NK-92 treated with Interleukin-12 subunit alpha and Interleukin-12 subunit beta, amount 100 ng/mL, for 24 hours (cell line): ENCODE results near the gene CLK2.
A peak's percentile ranks its signal among the peaks of the same experiment; 100 is the strongest.
"Not testable (repeated sequence)": the region's sequence is repeated elsewhere in the genome, so short reads cannot be mapped to it uniquely, and the experiment has no call there.

Experiments
- DNase-seq: peaks from one replicate; lab custom pipeline; 2025; lab: John Stamatoyannopoulos, UW

The CLK2 gene

GRCh38 chr1:155296661-155297060, 23.4 kb upstream of the CLK2 start:
- DNase-seq: no peak

GRCh38 chr1:155295942-155296267, 22.6 kb upstream of the CLK2 start:
- no peak for DNase-seq

- DNase-seq: no peak
Observed at GRCh38 chr1:155295183-155295941, 22.1 kb upstream of the CLK2 start.

- no peak for DNase-seq
Observed at GRCh38 chr1:155294520-155295182, 21.3 kb upstream of the CLK2 start.

GRCh38 chr1:155293086-155293749, 19.9 kb upstream of the CLK2 start:
- no peak for DNase-seq

GRCh38 chr1:155291006-155291405, 17.7 kb upstream of the CLK2 start:
- DNase-seq: not testable (repeated sequence)

GRCh38 chr1:155287987-155288543, 14.8 kb upstream of the CLK2 start:
- no peak for DNase-seq

- no peak for DNase-seq
Observed at GRCh38 chr1:155286544-155286943, 13.2 kb upstream of the CLK2 start.

- DNase-seq: no peak
Observed at GRCh38 chr1:155285631-155286044, 12.3 kb upstream of the CLK2 start.

- DNase-seq: no peak
Observed at GRCh38 chr1:155285063-155285462, 11.8 kb upstream of the CLK2 start.

GRCh38 chr1:155284476-155284875, 11.2 kb upstream of the CLK2 start:
- DNase-seq: no peak

- no peak for DNase-seq
Observed at GRCh38 chr1:155282488-155283091, 9.3 kb upstream of the CLK2 start.

GRCh38 chr1:155279268-155279667, 6.0 kb upstream of the CLK2 start:
- no peak for DNase-seq

- no peak for DNase-seq
Observed at GRCh38 chr1:155278689-155279160, 5.4 kb upstream of the CLK2 start.

GRCh38 chr1:155277902-155278688, 4.8 kb upstream of the CLK2 start:
- no peak for DNase-seq

- DNase-seq: peak; percentile 95
Observed at GRCh38 chr1:155277070-155277901, 4.0 kb upstream of the CLK2 start, which contains the start of gene HCN3. Gene HCN3, plus strand, starts transcription at chr1:155277463. Its CDS starts 128 bp downstream, at chr1:155277591.

GRCh38 chr1:155272466-155273342, 600 bp downstream of the CLK2 start:
- DNase-seq: no peak

GRCh38 chr1:155269381-155269780, 3.9 kb downstream of the CLK2 start:
- no peak for DNase-seq

- no peak for DNase-seq
Observed at GRCh38 chr1:155268630-155269029, 4.7 kb downstream of the CLK2 start.
